Brain microvascular endothelial cell (primary cell): ENCODE measurements around the gene ASF1B.

Experiments used
- DNase-seq: peaks from one replicate; pipeline ENCODE4 v3.0.0-alpha.2; 2020
- H3K27ac ChIP-seq: fragments of 250-450 bp; sonication (Bioruptor Pico); 2 replicates; pipeline ENCODE4 v1.5.1; 2020; ENCODE audit warnings: mild to moderate bottlenecking, moderate library complexity
- H3K27me3 ChIP-seq: fragments of 250-450 bp; sonication (Bioruptor Pico); replicated peaks from 2 replicates; pipeline ENCODE4 v1.5.1; 2020; ENCODE audit warnings: mild to moderate bottlenecking
- H3K36me3 ChIP-seq: fragments of 250-450 bp; sonication (Bioruptor Pico); replicated peaks from 2 replicates; pipeline ENCODE4 v1.5.1; 2020; ENCODE audit warnings: mild to moderate bottlenecking
- H3K4me3 ChIP-seq: 2 replicates; pipeline ENCODE4 v1.5.1; 2011; ENCODE audit warnings: low read depth, mild to moderate bottlenecking, control low read depth, low read length, moderate library complexity
- CTCF ChIP-seq: IDR thresholded peaks from 2 replicates; pipeline ENCODE4 v1.5.1; 2011; ENCODE audit warnings: low read depth, mild to moderate bottlenecking, moderate library complexity, low read length, control low read depth, inconsistent platforms; ENCODE audit errors: missing control alignments
- in situ Hi-C: cut with HindIII; loops from 2 replicates; pipeline ENCODE4 v1.10.0; 2017; ENCODE audit warnings: low sequenced_read_pairs, low pct_ligation_motif_present

Gene ASF1B

GRCh38 chr19:14119644-14120496 lies 16.5 kb downstream of the ASF1B start:
- no peaks in the 10 kb centered on the region for H3K36me3 ChIP-seq
- no peak for DNase-seq

GRCh38 chr19:14119146-14119545 lies 17.2 kb downstream of the ASF1B start:
- no peaks in the 10 kb centered on the region for H3K27me3 ChIP-seq
- H3K36me3 ChIP-seq = no peaks in the 10 kb centered on the region
- no peak overlapping the region for H3K27ac ChIP-seq
- no peak overlapping the region for H3K4me3 ChIP-seq
- in situ Hi-C loops = no loop called here
- TF ChIP-seq CTCF = no peak
- DNase-seq = no peak

More at GRCh38 chr19:14119644-14120496, 16.5 kb downstream of the ASF1B start:
- no peak overlapping the region for H3K4me3 ChIP-seq
- in situ Hi-C loops = no loop called here
- H3K27ac ChIP-seq = no peak overlapping the region
- TF ChIP-seq CTCF = no peak
- no peaks in the 10 kb centered on the region for H3K27me3 ChIP-seq

- Histone ChIP-seq H3K27ac (peak overlapping the region; percentile 66), H3K36me3 (no peaks in the 10 kb centered on the region), H3K4me3 (peak overlapping the region; percentile 53), H3K27me3 (no peaks in the 10 kb centered on the region)
- no peak for TF ChIP-seq CTCF
- in situ Hi-C loops = no loop called here
- peak; percentile 28 for DNase-seq
Observed at GRCh38 chr19:14118165-14119051, 18.0 kb downstream of the ASF1B start.

GRCh38 chr19:14117668-14118164 lies 18.7 kb downstream of the ASF1B start, which contains the start of gene PRKACA:
TSS of gene PRKACA (minus strand) at chr19:14117762. CDS start at chr19:14117547, 215 bp downstream.
- Histone ChIP-seq H3K36me3 (no peaks in the 10 kb centered on the region), H3K27ac (peak within 1 kb of the TSS; percentile 66), H3K27me3 (no peaks in the 10 kb centered on the region), H3K4me3 (peak within 1 kb of the TSS; percentile 78)
- no peak for TF ChIP-seq CTCF
- peak; percentile 98 for DNase-seq
- in situ Hi-C loops = no loop called here

- in situ Hi-C loops = no loop called here
- DNase-seq = no peak
- Histone ChIP-seq H3K27me3 (no peaks in the 10 kb centered on the region), H3K27ac (no peak overlapping the region), H3K4me3 (peak overlapping the region; percentile 78), H3K36me3 (no peaks in the 10 kb centered on the region)
- TF ChIP-seq CTCF = no peak
Observed at GRCh38 chr19:14116918-14117578, 19.3 kb downstream of the ASF1B start.
